HUDEP-2 (cell line): ENCODE measurements around the gene TMEM38B.
"Not testable (repeated sequence)": the region's sequence is repeated elsewhere in the genome, so short reads cannot be mapped to it uniquely, and the experiment has no call there.

ENCODE experiments used
- DNase-seq, 76 experiments: peaks; one replicate each; lab custom pipeline; 2025; ENCODE audit not compliant: unreplicated experiment in 76 of 76; lab: John Stamatoyannopoulos, UW

TMEM38B gene

GRCh38 chr9:105679257-105680022 is 14.9 kb upstream of the TMEM38B start:
- DNase-seq: no peak

GRCh38 chr9:105681313-105681712 is 13.0 kb upstream of the TMEM38B start:
- DNase-seq: no peak

- no peak for DNase-seq
Observed at GRCh38 chr9:105681724-105682123, 12.6 kb upstream of the TMEM38B start.

GRCh38 chr9:105683688-105684275 is 10.6 kb upstream of the TMEM38B start:
- no peak for DNase-seq

- DNase-seq: no peak
Observed at GRCh38 chr9:105686936-105687335, 7.4 kb upstream of the TMEM38B start.

- DNase-seq: no peak
Observed at GRCh38 chr9:105690742-105691141, 3.6 kb upstream of the TMEM38B start.

- peak in 2 of 76 experiments; percentile 17 to 21 for DNase-seq
Observed at GRCh38 chr9:105693435-105694189, 729 bp upstream of the TMEM38B start.

GRCh38 chr9:105694848-105695581 is 674 bp downstream of the TMEM38B start:
- DNase-seq: peak in 63 of 76 experiments; percentile 5 to 76 (median 48)

- DNase-seq: no peak
Observed at GRCh38 chr9:105696219-105696793, 2.0 kb downstream of the TMEM38B start.

- no peak for DNase-seq
Observed at GRCh38 chr9:105697871-105698270, 3.5 kb downstream of the TMEM38B start.

GRCh38 chr9:105698348-105698870 is 4.1 kb downstream of the TMEM38B start:
- no peak for DNase-seq

GRCh38 chr9:105700668-105701067 is 6.3 kb downstream of the TMEM38B start:
- no peak for DNase-seq

- DNase-seq: no peak
Observed at GRCh38 chr9:105701145-105701544, 6.8 kb downstream of the TMEM38B start.

GRCh38 chr9:105702207-105702606 is 7.9 kb downstream of the TMEM38B start:
- no peak for DNase-seq

- not testable (repeated sequence) for DNase-seq
Observed at GRCh38 chr9:105703638-105704037, 9.3 kb downstream of the TMEM38B start.

- DNase-seq: no peak
Observed at GRCh38 chr9:105706156-105706555, 11.8 kb downstream of the TMEM38B start.

- DNase-seq: no peak
Observed at GRCh38 chr9:105708405-105708804, 14.1 kb downstream of the TMEM38B start.

- DNase-seq: no peak
Observed at GRCh38 chr9:105710638-105711037, 16.3 kb downstream of the TMEM38B start.

- no peak for DNase-seq
Observed at GRCh38 chr9:105711867-105712266, 17.5 kb downstream of the TMEM38B start.

- no peak for DNase-seq
Observed at GRCh38 chr9:105712297-105712696, 18.0 kb downstream of the TMEM38B start.
